HG03060 (cell line): Measurements from ENCODE around the gene RHBDD1.
A peak's percentile ranks its signal among the peaks of the same experiment; 100 is the strongest.
"Not testable (repeated sequence)": the region's sequence is repeated elsewhere in the genome, so short reads cannot be mapped to it uniquely, and the experiment has no call there.

Experiments used
- ATAC-seq: cut with Tn5 transposase; IDR thresholded peaks from one replicate; pipeline ENCODE4 v1.9.1; 2021; ENCODE audit warnings: low read depth, moderate number of reproducible peaks; ENCODE audit not compliant: unreplicated experiment

Gene RHBDD1

GRCh38 chr2:226799211-226799975, 36.5 kb upstream of the RHBDD1 start, which contains the start of gene IRS1:
IRS1 (minus strand) TSS chr2:226799820; CDS start chr2:226798738, 1,082 bp downstream.
- no peak for ATAC-seq

- ATAC-seq: no peak
Measured at GRCh38 chr2:226799976-226800940, 35.6 kb upstream of the RHBDD1 start.

- peak; percentile 80 for ATAC-seq
Measured at GRCh38 chr2:226800941-226801784, 34.7 kb upstream of the RHBDD1 start.

GRCh38 chr2:226802573-226802972, 33.3 kb upstream of the RHBDD1 start:
- no peak for ATAC-seq

- no peak for ATAC-seq
Measured at GRCh38 chr2:226803410-226803809, 32.4 kb upstream of the RHBDD1 start.

- no peak for ATAC-seq
Measured at GRCh38 chr2:226813148-226813701, 22.6 kb upstream of the RHBDD1 start.

- ATAC-seq: no peak
Measured at GRCh38 chr2:226818930-226819329, 16.9 kb upstream of the RHBDD1 start.

- no peak for ATAC-seq
Measured at GRCh38 chr2:226825056-226825455, 10.8 kb upstream of the RHBDD1 start.

GRCh38 chr2:226828191-226828590, 7.7 kb upstream of the RHBDD1 start:
- no peak for ATAC-seq

- ATAC-seq: no peak
Measured at GRCh38 chr2:226829721-226830631, 5.9 kb upstream of the RHBDD1 start.

- ATAC-seq: no peak
Measured at GRCh38 chr2:226831266-226831665, 4.6 kb upstream of the RHBDD1 start.

GRCh38 chr2:226832061-226832460, 3.8 kb upstream of the RHBDD1 start:
- no peak for ATAC-seq

GRCh38 chr2:226834880-226835279, 974 bp upstream of the RHBDD1 start:
- ATAC-seq: not testable (repeated sequence)

- ATAC-seq: peak; percentile 6
Measured at GRCh38 chr2:226835420-226835795, 446 bp upstream of the RHBDD1 start.

GRCh38 chr2:226836548-226836885, 663 bp downstream of the RHBDD1 start:
- peak; percentile 2 for ATAC-seq

GRCh38 chr2:226837334-226837733, 1.5 kb downstream of the RHBDD1 start:
- no peak for ATAC-seq

- no peak for ATAC-seq
Measured at GRCh38 chr2:226837787-226838603, 2.1 kb downstream of the RHBDD1 start.

GRCh38 chr2:226838722-226839121, 2.9 kb downstream of the RHBDD1 start:
- no peak for ATAC-seq
